H1 (cell line): Measurements from ENCODE around the gene PARM1. TPM values are rescaled to one million over a fixed set of nuclear protein-coding genes. Genes with fewer than 3 reads are reported as not detected.

Experiments used
- ZNF274 ChIP-seq: IDR thresholded peaks from 2 replicates; pipeline ENCODE4 v1.7.0; 2012; ENCODE audit warnings: low read length, borderline replicate concordance; ENCODE audit errors: extremely low read depth
- polyA plus RNA-seq, 7 experiments: library from polyadenylated mRNA; depleted of rRNA in 3 of 7; stranded (reverse) in 5 of 7; unstranded in 2 of 7; fragments of >200 nt in 5 of 7; fragments of 200-250 nt in 2 of 7; gene quantifications; 1 replicate in 5 of 7; 2 replicates in 1 of 7; 4 replicates in 1 of 7; pipeline versions ENCODE4 v1.2.1 to v1.2.3, GENCODE V29; 2011 to 2013; ENCODE audit warnings: missing spikeins in 2 of 7, mixed read lengths in 2 of 7
- total RNA-seq: library from RNA; stranded (reverse); fragmentation: NEBNext Ultra II Directional; extraction: Animal tissue kit (Norgen Biotek cat#: 25700); gene quantifications from 2 replicates; pipeline ENCODE4 v1.2.1, GENCODE V29; 2021

PARM1 gene
- total and polyA plus RNA-seq, 2 of the 8 experiments (the other 6 are each of a cell fraction or from before 2014, with no cell fraction given), result 2.0 to 5.3 TPM

- TF ChIP-seq ZNF274, result no peak
- TF ChIP-seq, all 59 proteins: peak for 0
Measured at GRCh38 chr4:74942251-74942917, 9.5 kb downstream of the PARM1 start (continued).
